H9 (cell line): ENCODE results near the gene ERCC4. TPM values are rescaled to one million over a fixed set of nuclear protein-coding genes. Genes with fewer than 3 reads are reported as not detected.

Experiments used
- DNase-seq: peaks from one replicate; pipeline ENCODE4 v3.0.0-alpha.2; 2017
- H2AFZ ChIP-seq: one replicate; pipeline ENCODE4 v1.6.1; 2013; ENCODE audit warnings: mild to moderate bottlenecking, low read length, control low read depth, moderate library complexity
- H2AK5ac ChIP-seq: 2 replicates; pipeline ENCODE4 v1.6.1; 2013; ENCODE audit warnings: low read length, control low read depth, mixed read lengths; ENCODE audit not compliant: insufficient read length
- H2BK120ac ChIP-seq: one replicate; pipeline ENCODE4 v1.6.1; 2013; ENCODE audit warnings: low read depth, mild to moderate bottlenecking, low read length, control low read depth, inconsistent platforms; ENCODE audit not compliant: poor library complexity, severe bottlenecking
- H2BK12ac ChIP-seq: 2 replicates; pipeline ENCODE4 v1.6.1; 2013; ENCODE audit warnings: low read length, control low read depth, mixed read lengths, low read depth; ENCODE audit not compliant: insufficient read length
- H2BK15ac ChIP-seq: 2 replicates; pipeline ENCODE4 v1.6.1; 2013; ENCODE audit warnings: low read depth, low read length, control low read depth
- H2BK20ac ChIP-seq: one replicate; pipeline ENCODE4 v1.6.1; 2013; ENCODE audit warnings: low read depth, mild to moderate bottlenecking, low read length, control low read depth, inconsistent platforms; ENCODE audit not compliant: poor library complexity, severe bottlenecking
- H2BK5ac ChIP-seq: 2 replicates; pipeline ENCODE4 v1.6.1; 2013; ENCODE audit warnings: low read length, control low read depth, mixed read lengths; ENCODE audit not compliant: insufficient read length
- H3K14ac ChIP-seq: 2 replicates; pipeline ENCODE4 v1.6.1; 2013; ENCODE audit warnings: low read length, control low read depth; ENCODE audit not compliant: insufficient read depth
- H3K18ac ChIP-seq: 2 replicates; pipeline ENCODE4 v1.6.1; 2013; ENCODE audit warnings: low read depth, mild to moderate bottlenecking, mixed read lengths, low read length, control low read depth; ENCODE audit not compliant: insufficient read length
- H3K23ac ChIP-seq: 2 replicates; pipeline ENCODE4 v1.6.1; 2013; ENCODE audit warnings: low read length, control low read depth, mixed read lengths, low read depth; ENCODE audit not compliant: insufficient read length
- H3K23me2 ChIP-seq: 2 replicates; pipeline ENCODE4 v1.6.1; 2013; ENCODE audit warnings: low read depth, mild to moderate bottlenecking, mixed read lengths, low read length, control low read depth; ENCODE audit not compliant: insufficient read length, poor library complexity, severe bottlenecking
- H3K27ac ChIP-seq: 2 replicates; pipeline ENCODE4 v1.5.1; 2013; ENCODE audit warnings: low read length, control low read depth, mixed read lengths, low read depth; ENCODE audit not compliant: insufficient read length
- H3K27me3 ChIP-seq: 2 replicates; pipeline ENCODE4 v1.6.1; 2013; ENCODE audit warnings: low read length, control low read depth, inconsistent platforms; ENCODE audit not compliant: insufficient read depth
- H3K4ac ChIP-seq: 2 replicates; pipeline ENCODE4 v1.6.1; 2013; ENCODE audit warnings: low read depth, mild to moderate bottlenecking, control low read depth, inconsistent platforms, low read length, moderate library complexity
- H3K4me1 ChIP-seq: 2 replicates; pipeline ENCODE4 v1.6.1; 2013; ENCODE audit warnings: low read length, control low read depth, inconsistent platforms; ENCODE audit not compliant: insufficient read depth
- H3K4me2 ChIP-seq: 2 replicates; pipeline ENCODE4 v1.6.1; 2013; ENCODE audit warnings: low read length, control low read depth, mixed read lengths; ENCODE audit not compliant: insufficient read length, insufficient read depth
- H3K56ac ChIP-seq: 2 replicates; pipeline ENCODE4 v1.6.1; 2013; ENCODE audit warnings: low read depth, mild to moderate bottlenecking, mixed read lengths, low read length, control low read depth; ENCODE audit not compliant: insufficient read length
- H3K79me1 ChIP-seq: 2 replicates; pipeline ENCODE4 v1.6.1; 2013; ENCODE audit warnings: low read depth, mild to moderate bottlenecking, moderate library complexity, low read length, control low read depth, inconsistent platforms; ENCODE audit not compliant: insufficient read depth, poor library complexity, severe bottlenecking
- H3K79me2 ChIP-seq: 2 replicates; pipeline ENCODE4 v1.6.1; 2013; ENCODE audit warnings: low read length, control low read depth, inconsistent platforms; ENCODE audit not compliant: insufficient read depth
- H3K9ac ChIP-seq: 2 replicates; pipeline ENCODE4 v1.6.1; 2013; ENCODE audit warnings: low read length, control low read depth, mixed read lengths; ENCODE audit not compliant: insufficient read length; ENCODE audit errors: extremely low read depth
- H3K9me3 ChIP-seq: one replicate; pipeline ENCODE4 v1.6.1; 2013; ENCODE audit warnings: low read depth, low read length, inconsistent platforms; ENCODE audit not compliant: control insufficient read depth
- H3T11ph ChIP-seq: one replicate; pipeline ENCODE4 v1.6.1; 2013; ENCODE audit warnings: mild to moderate bottlenecking, low read length, control low read depth, inconsistent platforms
- H4K20me1 ChIP-seq: one replicate; pipeline ENCODE4 v1.6.1; 2013; ENCODE audit not compliant: control insufficient read depth, insufficient read length, insufficient read depth
- H4K5ac ChIP-seq: 2 replicates; pipeline ENCODE4 v1.6.1; 2013; ENCODE audit warnings: low read depth, mild to moderate bottlenecking, mixed read lengths, low read length, control low read depth; ENCODE audit not compliant: insufficient read length
- H4K8ac ChIP-seq: replicated peaks from 2 replicates; pipeline ENCODE4 v1.6.1; 2013; ENCODE audit warnings: low read length, control low read depth, mixed read lengths, low read depth; ENCODE audit not compliant: insufficient read length
- H4K91ac ChIP-seq: 2 replicates; pipeline ENCODE4 v1.6.1; 2013; ENCODE audit warnings: low read depth, mild to moderate bottlenecking, moderate library complexity, mixed read lengths, low read length, control low read depth; ENCODE audit not compliant: insufficient read length
- H3K27ac Mint-ChIP-seq, 3 experiments: 2 replicates in 2 of 3; 3 replicates in 1 of 3; pipeline ENCODE4 v1.8.0; 2020 to 2021; ENCODE audit warnings: mixed read lengths in 3 of 3, mild to moderate bottlenecking in 1 of 3, moderate library complexity in 1 of 3
- H3K27me3 Mint-ChIP-seq: 2 replicates; pipeline ENCODE4 v1.8.0; 2021; ENCODE audit warnings: low read depth, mild to moderate bottlenecking, moderate library complexity, mixed read lengths
- H3K36me3 Mint-ChIP-seq, 3 experiments: 2 replicates in 2 of 3; 3 replicates in 1 of 3; pipeline ENCODE4 v1.8.0; 2020 to 2021; ENCODE audit warnings: low read depth in 3 of 3, mixed read lengths in 3 of 3; ENCODE audit not compliant: insufficient read depth in 1 of 3
- H3K4me1 Mint-ChIP-seq, 2 experiments: 2 replicates each; pipeline ENCODE4 v1.8.0; 2020; ENCODE audit warnings: mixed read lengths in 2 of 2
- H3K4me3 Mint-ChIP-seq, 2 experiments: 2 replicates in 1 of 2; 3 replicates in 1 of 2; pipeline ENCODE4 v1.8.0; 2020 to 2021; ENCODE audit warnings: mild to moderate bottlenecking in 2 of 2, mixed read lengths in 2 of 2, moderate library complexity in 1 of 2
- H3K9me3 Mint-ChIP-seq, 2 experiments: 2 replicates in 1 of 2; 3 replicates in 1 of 2; pipeline ENCODE4 v1.8.0; 2020; ENCODE audit warnings: mild to moderate bottlenecking in 2 of 2, mixed read lengths in 2 of 2, moderate library complexity in 1 of 2
- CTCF ChIP-seq: fragments of 200-600 bp; sonication (generic); conservative IDR thresholded peaks from 3 replicates; pipeline ENCODE4 v1.8.0; 2021; ENCODE audit warnings: antibody characterized with exemption, mild to moderate bottlenecking
- WGBS: extraction: QIAGEN DNeasy Blood & Tissue Kit; methylation state at CpG from one replicate; pipeline ENCODE4 v1.1.7; 2013; ENCODE audit warnings: missing lambda C conversion rate, low lambda C conversion rate, mixed read lengths; ENCODE audit not compliant: insufficient read length; ENCODE audit errors: extremely low coverage; 5-methylcytosine and 5-hydroxymethylcytosine counted together
- total RNA-seq: library from RNA; stranded (reverse); gene quantifications from 2 replicates; pipeline ENCODE4 v1.2.1, GENCODE V29; 2021

ERCC4 gene
- total RNA-seq, 1 experiment from 2014 or later: 15.6 TPM

GRCh38 chr16:13950821-13951547 lies 31.0 kb downstream of the ERCC4 start:
- WGBS: no CpG with 5 or more reads among the region's 5 CpGs

More at GRCh38 chr16:13950821-13951547, 31.0 kb downstream of the ERCC4 start:
- no peak overlapping the region for H3K18ac ChIP-seq
- Mint-ChIP-seq H3K27me3 (no peaks in the 10 kb centered on the region; the same call in 1 of the 2 replicates), H3K4me3 (no peak overlapping the region), H3K27ac (no peak overlapping the region), H3K9me3 (no peaks in the 10 kb centered on the region), H3K36me3 (peaks cover 5 to 28% (median 14%) of the 10 kb centered on the region in 3 experiments; a peak in 5 of 7 replicates), H3K4me1 (peaks cover 4 to 5% of the 10 kb centered on the region in 2 experiments)
- no peak overlapping the region for H2BK15ac ChIP-seq
- H2AK5ac ChIP-seq: no peak overlapping the region
- no peaks in the 10 kb centered on the region for H3K4me1 ChIP-seq
- H2BK5ac ChIP-seq: no peak overlapping the region
- H2BK120ac ChIP-seq: no peak overlapping the region
- no peak overlapping the region for H2BK12ac ChIP-seq
- no peak overlapping the region for H2AFZ ChIP-seq
- H3K4ac ChIP-seq: no peak overlapping the region
- no peak overlapping the region for H3K27ac ChIP-seq
- no peaks in the 10 kb centered on the region for H3K23me2 ChIP-seq
- no peak overlapping the region for H4K8ac ChIP-seq
- no peak overlapping the region for H3K4me2 ChIP-seq
- no peaks in the 10 kb centered on the region for H3K79me1 ChIP-seq
- H3K56ac ChIP-seq: no peak overlapping the region
- no peak for DNase-seq
- H2BK20ac ChIP-seq: no peak overlapping the region
- H4K91ac ChIP-seq: no peak overlapping the region
- H3K14ac ChIP-seq: no peak overlapping the region
- no peaks in the 10 kb centered on the region for H3K27me3 ChIP-seq
- TF ChIP-seq CTCF: no peak
- H3K9ac ChIP-seq: no peak overlapping the region
- H4K20me1 ChIP-seq: no peaks in the 10 kb centered on the region
- no peak overlapping the region for H3K23ac ChIP-seq
- no peak overlapping the region for H3T11ph ChIP-seq
- H4K5ac ChIP-seq: no peak overlapping the region
- no peaks in the 10 kb centered on the region for H3K9me3 ChIP-seq
- H3K79me2 ChIP-seq: no peaks in the 10 kb centered on the region
